ENCODE measurements around the gene NDUFA7.

GRCh38 chr19:8329996-8330395 lies 8.8 kb upstream of the NDUFA7 start:
- TF ChIP-seq POLR2A (IDR thresholded peaks at IDR 0.05) (no peak), POLR2AphosphoS5 (IDR thresholded peaks at IDR 0.05) (no peak)
- TF ChIP-seq, protein P1, sequence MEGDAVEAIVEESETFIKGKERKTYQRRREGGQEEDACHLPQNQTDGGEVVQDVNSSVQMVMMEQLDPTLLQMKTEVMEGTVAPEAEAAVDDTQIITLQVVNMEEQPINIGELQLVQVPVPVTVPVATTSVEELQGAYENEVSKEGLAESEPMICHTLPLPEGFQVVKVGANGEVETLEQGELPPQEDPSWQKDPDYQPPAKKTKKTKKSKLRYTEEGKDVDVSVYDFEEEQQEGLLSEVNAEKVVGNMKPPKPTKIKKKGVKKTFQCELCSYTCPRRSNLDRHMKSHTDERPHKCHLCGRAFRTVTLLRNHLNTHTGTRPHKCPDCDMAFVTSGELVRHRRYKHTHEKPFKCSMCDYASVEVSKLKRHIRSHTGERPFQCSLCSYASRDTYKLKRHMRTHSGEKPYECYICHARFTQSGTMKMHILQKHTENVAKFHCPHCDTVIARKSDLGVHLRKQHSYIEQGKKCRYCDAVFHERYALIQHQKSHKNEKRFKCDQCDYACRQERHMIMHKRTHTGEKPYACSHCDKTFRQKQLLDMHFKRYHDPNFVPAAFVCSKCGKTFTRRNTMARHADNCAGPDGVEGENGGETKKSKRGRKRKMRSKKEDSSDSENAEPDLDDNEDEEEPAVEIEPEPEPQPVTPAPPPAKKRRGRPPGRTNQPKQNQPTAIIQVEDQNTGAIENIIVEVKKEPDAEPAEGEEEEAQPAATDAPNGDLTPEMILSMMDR (IDR thresholded peaks at IDR 0.05) = no peak
